ENCODE data around the gene LRCH4. TPM values are rescaled to one million over a fixed set of nuclear protein-coding genes. Genes with fewer than 3 reads are reported as not detected.
A peak's percentile ranks its signal among the peaks of the same experiment; 100 is the strongest.

The LRCH4 gene
- total and polyA plus RNA-seq, 9 of the 15 experiments (the other 6 are each of a cell fraction or from before 2014, with no cell fraction given) = 0.06 to 63.3 (median 15.0) TPM

DNA sequence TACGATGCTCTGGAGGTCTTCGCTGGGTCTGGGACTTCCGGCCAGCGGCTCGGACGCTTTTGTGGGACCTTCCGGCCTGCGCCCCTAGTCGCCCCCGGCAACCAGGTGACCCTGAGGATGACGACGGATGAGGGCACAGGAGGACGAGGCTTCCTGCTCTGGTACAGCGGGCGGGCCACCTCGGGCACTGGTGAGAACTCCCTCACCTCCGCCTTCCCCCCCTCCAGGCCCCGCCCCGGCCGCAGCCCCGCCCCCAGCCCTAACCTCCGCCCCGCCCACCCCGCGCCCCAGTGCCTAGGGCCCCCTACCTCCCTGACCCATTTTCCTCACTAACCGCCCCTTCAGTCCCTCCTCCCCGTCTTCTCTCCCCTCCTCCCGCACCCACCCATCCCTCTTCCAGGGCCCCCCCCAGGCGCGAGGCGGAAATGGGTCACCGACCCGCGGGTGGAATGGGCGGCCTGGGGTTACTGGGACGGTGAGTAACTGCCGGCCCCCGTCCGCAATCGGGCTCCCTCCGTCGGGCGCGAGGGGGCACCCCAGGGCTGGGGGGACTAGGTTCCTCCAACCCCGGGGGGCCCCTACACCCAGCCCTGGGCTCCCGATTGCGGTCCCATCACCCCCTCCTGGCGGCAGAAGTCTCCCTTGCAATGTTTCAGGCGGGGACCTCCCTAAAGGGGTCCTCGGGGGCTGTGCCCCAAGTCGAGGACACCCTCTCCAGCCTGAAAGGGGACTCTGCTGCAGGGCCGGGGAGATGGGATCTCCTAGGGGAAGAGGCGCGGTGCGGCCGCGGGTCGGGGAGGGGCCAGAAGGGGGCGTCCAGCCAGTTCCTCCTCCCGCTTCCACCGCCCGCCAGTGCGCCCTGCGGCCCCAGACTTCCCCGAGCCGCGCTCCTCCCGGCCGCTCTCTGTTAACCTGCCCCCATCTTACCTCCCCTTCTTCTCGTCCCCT lies 18.4 kb upstream of the LRCH4 start (continued):
- TF ChIP-seq CHD4 (IDR thresholded peaks at IDR 0.05; ENCODE audit: insufficient read depth, insufficient replicate concordance, low read depth, low read length, poor library complexity, severe bottlenecking) = no peak
- TF ChIP-seq PPARD (CRISPR knock-in tag; IDR thresholded peaks at IDR 0.05) = no peak
- TF ChIP-seq YY1 (IDR thresholded peaks at IDR 0.05; ENCODE audit: borderline replicate concordance in 1 of 3, control insufficient read depth in 1 of 3, extremely low read depth in 1 of 3, insufficient read depth in 3 of 3, insufficient read length in 1 of 3, insufficient replicate concordance in 2 of 3, low read depth in 1 of 3, low read length in 2 of 3) = peak in 2 of 3 experiments; percentile 39 to 41
- no peak for TF ChIP-seq PTRF (tag; IDR thresholded peaks at IDR 0.05)
- TF ChIP-seq ZNF77 (CRISPR knock-in tag; IDR thresholded peaks at IDR 0.05) = no peak
- TF ChIP-seq TCFL5 (CRISPR knock-in tag; conservative IDR thresholded peaks at IDR 0.05) = no peak
- TF ChIP-seq RBM15 (IDR thresholded peaks at IDR 0.05; ENCODE audit: insufficient read depth, low read length) = no peak
- no peak for TF ChIP-seq ZNF133 (CRISPR knock-in tag; IDR thresholded peaks at IDR 0.05)
- no peak for TF ChIP-seq ETV6 (IDR thresholded peaks at IDR 0.05; ENCODE audit: borderline replicate concordance in 1 of 2, low read depth in 2 of 2, low read length in 1 of 2)
- no peak for TF ChIP-seq ETV6 (CRISPR knock-in tag; IDR thresholded peaks at IDR 0.05; ENCODE audit: borderline replicate concordance)
- TF ChIP-seq TBP (optimal IDR thresholded peaks at IDR 0.05; ENCODE audit: low read depth, low read length) = peak; percentile 43
- peak; percentile 95 for TF ChIP-seq VEZF1 (CRISPR knock-in tag; IDR thresholded peaks at IDR 0.05)
- TF ChIP-seq, protein P1, sequence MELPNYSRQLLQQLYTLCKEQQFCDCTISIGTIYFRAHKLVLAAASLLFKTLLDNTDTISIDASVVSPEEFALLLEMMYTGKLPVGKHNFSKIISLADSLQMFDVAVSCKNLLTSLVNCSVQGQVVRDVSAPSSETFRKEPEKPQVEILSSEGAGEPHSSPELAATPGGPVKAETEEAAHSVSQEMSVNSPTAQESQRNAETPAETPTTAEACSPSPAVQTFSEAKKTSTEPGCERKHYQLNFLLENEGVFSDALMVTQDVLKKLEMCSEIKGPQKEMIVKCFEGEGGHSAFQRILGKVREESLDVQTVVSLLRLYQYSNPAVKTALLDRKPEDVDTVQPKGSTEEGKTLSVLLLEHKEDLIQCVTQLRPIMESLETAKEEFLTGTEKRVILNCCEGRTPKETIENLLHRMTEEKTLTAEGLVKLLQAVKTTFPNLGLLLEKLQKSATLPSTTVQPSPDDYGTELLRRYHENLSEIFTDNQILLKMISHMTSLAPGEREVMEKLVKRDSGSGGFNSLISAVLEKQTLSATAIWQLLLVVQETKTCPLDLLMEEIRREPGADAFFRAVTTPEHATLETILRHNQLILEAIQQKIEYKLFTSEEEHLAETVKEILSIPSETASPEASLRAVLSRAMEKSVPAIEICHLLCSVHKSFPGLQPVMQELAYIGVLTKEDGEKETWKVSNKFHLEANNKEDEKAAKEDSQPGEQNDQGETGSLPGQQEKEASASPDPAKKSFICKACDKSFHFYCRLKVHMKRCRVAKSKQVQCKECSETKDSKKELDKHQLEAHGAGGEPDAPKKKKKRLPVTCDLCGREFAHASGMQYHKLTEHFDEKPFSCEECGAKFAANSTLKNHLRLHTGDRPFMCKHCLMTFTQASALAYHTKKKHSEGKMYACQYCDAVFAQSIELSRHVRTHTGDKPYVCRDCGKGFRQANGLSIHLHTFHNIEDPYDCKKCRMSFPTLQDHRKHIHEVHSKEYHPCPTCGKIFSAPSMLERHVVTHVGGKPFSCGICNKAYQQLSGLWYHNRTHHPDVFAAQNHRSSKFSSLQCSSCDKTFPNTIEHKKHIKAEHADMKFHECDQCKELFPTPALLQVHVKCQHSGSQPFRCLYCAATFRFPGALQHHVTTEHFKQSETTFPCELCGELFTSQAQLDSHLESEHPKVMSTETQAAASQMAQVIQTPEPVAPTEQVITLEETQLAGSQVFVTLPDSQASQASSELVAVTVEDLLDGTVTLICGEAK (IDR thresholded peaks at IDR 0.05) = peak; percentile 62; the same call in 1 of the 2 replicates
- TF ChIP-seq, protein P1 (CRISPR knock-in tag; IDR thresholded peaks at IDR 0.05) = no peak
- no peak for TF ChIP-seq CHD2 (IDR thresholded peaks at IDR 0.05; ENCODE audit: low read depth, low read length)

Measured in K562 (cell line).